Stimulated activated CD4-positive, alpha-beta T cell treated with anti-CD3 and anti-CD28 coated beads, TNF-alpha, amount 100 ng/mL, for 4 hours (primary cell): ENCODE data around the gene MAB21L2.
"Not testable (repeated sequence)": the region's sequence is repeated elsewhere in the genome, so short reads cannot be mapped to it uniquely, and the experiment has no call there.

ENCODE experiments used
- DNase-seq, 3 experiments: peaks; one replicate each; pipeline ENCODE4 v3.0.0-alpha.2; 2020; ENCODE audit warnings: low read depth in 3 of 3

The MAB21L2 gene

GRCh38 chr4:150582146-150582872 is at the start of gene MAB21L2:
TSS of gene MAB21L2 (plus strand) at chr4:150582151. CDS start at chr4:150583030, 879 bp downstream.
- no peak for DNase-seq

GRCh38 chr4:150533673-150534072 is 48.3 kb upstream of the MAB21L2 start:
- DNase-seq, result no peak

- DNase-seq, result no peak
Measured at GRCh38 chr4:150534818-150535217, 47.1 kb upstream of the MAB21L2 start.

GRCh38 chr4:150537911-150538310 is 44.0 kb upstream of the MAB21L2 start:
- not testable (repeated sequence) for DNase-seq

- DNase-seq, result no peak
Measured at GRCh38 chr4:150540536-150540935, 41.4 kb upstream of the MAB21L2 start.

- DNase-seq, result no peak
Measured at GRCh38 chr4:150540959-150541360, 41.0 kb upstream of the MAB21L2 start.

GRCh38 chr4:150541681-150542080 is 40.3 kb upstream of the MAB21L2 start:
- no peak for DNase-seq

- no peak for DNase-seq
Measured at GRCh38 chr4:150543042-150543441, 38.9 kb upstream of the MAB21L2 start.

GRCh38 chr4:150546286-150546685 is 35.7 kb upstream of the MAB21L2 start:
- DNase-seq, result no peak

- no peak for DNase-seq
Measured at GRCh38 chr4:150547154-150547838, 34.7 kb upstream of the MAB21L2 start.

- not testable (repeated sequence) for DNase-seq
Measured at GRCh38 chr4:150557811-150558210, 24.1 kb upstream of the MAB21L2 start.

GRCh38 chr4:150561143-150561737 is 20.7 kb upstream of the MAB21L2 start:
- DNase-seq, result no peak

GRCh38 chr4:150562250-150562649 is 19.7 kb upstream of the MAB21L2 start:
- no peak for DNase-seq

GRCh38 chr4:150562751-150563150 is 19.2 kb upstream of the MAB21L2 start:
- DNase-seq, result no peak

- not testable (repeated sequence) for DNase-seq
Measured at GRCh38 chr4:150564967-150565366, 17.0 kb upstream of the MAB21L2 start.

- no peak for DNase-seq
Measured at GRCh38 chr4:150567070-150567469, 14.9 kb upstream of the MAB21L2 start.

- no peak for DNase-seq
Measured at GRCh38 chr4:150569384-150569987, 12.5 kb upstream of the MAB21L2 start.

- DNase-seq, result no peak
Measured at GRCh38 chr4:150569998-150570535, 11.9 kb upstream of the MAB21L2 start.

GRCh38 chr4:150570862-150571261 is 11.1 kb upstream of the MAB21L2 start:
- DNase-seq, result no peak

GRCh38 chr4:150572704-150573504 is 9.0 kb upstream of the MAB21L2 start:
- no peak for DNase-seq

GRCh38 chr4:150573534-150573933 is 8.4 kb upstream of the MAB21L2 start:
- DNase-seq, result no peak
